ENCODE data around the gene CCDC86.

CCDC86 gene

DNA sequence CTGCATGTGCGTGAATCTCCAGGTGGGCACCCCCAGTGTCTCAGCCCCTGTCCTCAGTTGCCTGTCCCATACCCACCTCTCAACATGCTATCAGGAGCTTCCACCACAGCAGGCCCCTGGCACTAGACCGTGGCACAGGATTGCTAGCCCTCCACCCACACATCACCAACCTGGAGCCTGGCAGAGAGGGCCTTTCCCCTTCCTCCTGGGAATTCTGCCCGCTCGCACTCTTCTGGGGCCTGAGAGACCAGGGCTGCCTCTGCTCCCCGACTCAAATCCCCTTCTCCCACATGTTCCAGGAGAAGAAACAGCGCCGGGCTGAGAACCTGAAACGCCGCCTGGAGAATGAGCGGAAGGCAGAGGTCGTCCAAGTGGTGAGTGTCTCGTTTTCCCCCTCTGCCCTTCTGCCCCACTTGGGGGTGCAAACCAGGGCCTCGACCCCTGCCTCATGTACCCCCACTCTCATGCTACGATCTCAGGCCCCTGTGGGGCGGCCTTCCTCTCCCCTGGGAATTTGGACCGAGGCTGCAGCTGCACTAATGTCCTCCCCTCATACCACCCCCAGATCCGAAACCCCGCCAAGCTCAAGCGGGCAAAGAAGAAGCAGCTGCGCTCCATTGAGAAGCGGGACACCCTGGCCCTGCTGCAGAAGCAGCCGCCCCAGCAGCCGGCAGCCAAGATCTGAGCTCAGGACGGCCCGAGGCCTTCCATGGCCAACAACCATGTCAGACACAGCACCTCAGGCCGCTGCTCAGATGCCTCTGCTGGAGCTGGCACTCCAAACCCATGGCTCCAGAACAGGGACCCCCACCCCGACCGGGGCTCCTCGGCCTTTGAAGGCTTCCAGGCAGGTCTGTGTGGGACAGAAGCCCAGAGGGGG lies 8.0 kb downstream of the CCDC86 start:
- Histone ChIP-seq H3K27ac (replicated peaks) (no peak overlapping the region), H3K27me3 (ENCODE audit: insufficient read depth, poor library complexity, severe bottlenecking) (no peaks in the 10 kb centered on the region), H3K4me3 (replicated peaks; ENCODE audit: insufficient read depth, low read length) (no peak overlapping the region)
- no peak for DNase-seq (ENCODE audit: low read depth in 1 of 2, low spot score in 1 of 2)
- TF ChIP-seq POLR2AphosphoS5 (IDR thresholded peaks at IDR 0.05; ENCODE audit: low read depth) (no peak), CTCF (IDR thresholded peaks at IDR 0.05; ENCODE audit: insufficient read depth, low read length) (no peak), SPI1 (IDR thresholded peaks at IDR 0.05; ENCODE audit: borderline replicate concordance, low read depth) (no peak), GABPA (IDR thresholded peaks at IDR 0.05; ENCODE audit: low read depth) (no peak)
- TF ChIP-seq, protein P1, sequence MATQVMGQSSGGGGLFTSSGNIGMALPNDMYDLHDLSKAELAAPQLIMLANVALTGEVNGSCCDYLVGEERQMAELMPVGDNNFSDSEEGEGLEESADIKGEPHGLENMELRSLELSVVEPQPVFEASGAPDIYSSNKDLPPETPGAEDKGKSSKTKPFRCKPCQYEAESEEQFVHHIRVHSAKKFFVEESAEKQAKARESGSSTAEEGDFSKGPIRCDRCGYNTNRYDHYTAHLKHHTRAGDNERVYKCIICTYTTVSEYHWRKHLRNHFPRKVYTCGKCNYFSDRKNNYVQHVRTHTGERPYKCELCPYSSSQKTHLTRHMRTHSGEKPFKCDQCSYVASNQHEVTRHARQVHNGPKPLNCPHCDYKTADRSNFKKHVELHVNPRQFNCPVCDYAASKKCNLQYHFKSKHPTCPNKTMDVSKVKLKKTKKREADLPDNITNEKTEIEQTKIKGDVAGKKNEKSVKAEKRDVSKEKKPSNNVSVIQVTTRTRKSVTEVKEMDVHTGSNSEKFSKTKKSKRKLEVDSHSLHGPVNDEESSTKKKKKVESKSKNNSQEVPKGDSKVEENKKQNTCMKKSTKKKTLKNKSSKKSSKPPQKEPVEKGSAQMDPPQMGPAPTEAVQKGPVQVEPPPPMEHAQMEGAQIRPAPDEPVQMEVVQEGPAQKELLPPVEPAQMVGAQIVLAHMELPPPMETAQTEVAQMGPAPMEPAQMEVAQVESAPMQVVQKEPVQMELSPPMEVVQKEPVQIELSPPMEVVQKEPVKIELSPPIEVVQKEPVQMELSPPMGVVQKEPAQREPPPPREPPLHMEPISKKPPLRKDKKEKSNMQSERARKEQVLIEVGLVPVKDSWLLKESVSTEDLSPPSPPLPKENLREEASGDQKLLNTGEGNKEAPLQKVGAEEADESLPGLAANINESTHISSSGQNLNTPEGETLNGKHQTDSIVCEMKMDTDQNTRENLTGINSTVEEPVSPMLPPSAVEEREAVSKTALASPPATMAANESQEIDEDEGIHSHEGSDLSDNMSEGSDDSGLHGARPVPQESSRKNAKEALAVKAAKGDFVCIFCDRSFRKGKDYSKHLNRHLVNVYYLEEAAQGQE (IDR thresholded peaks at IDR 0.05; ENCODE audit: insufficient replicate concordance, low read depth) = no peak

- TF ChIP-seq SPI1 (IDR thresholded peaks at IDR 0.05; ENCODE audit: borderline replicate concordance, low read depth) (no peak), POLR2AphosphoS5 (IDR thresholded peaks at IDR 0.05; ENCODE audit: low read depth) (no peak), CTCF (IDR thresholded peaks at IDR 0.05; ENCODE audit: insufficient read depth, low read length) (no peak), GABPA (IDR thresholded peaks at IDR 0.05; ENCODE audit: low read depth) (no peak)
- TF ChIP-seq, protein P1 (IDR thresholded peaks at IDR 0.05; ENCODE audit: insufficient replicate concordance, low read depth) = no peak
- no peak for DNase-seq (ENCODE audit: low read depth in 1 of 2, low spot score in 1 of 2)
- no peaks in the 10 kb centered on the region for H3K27me3 ChIP-seq (ENCODE audit: insufficient read depth, poor library complexity, severe bottlenecking)
- H3K27ac ChIP-seq (replicated peaks) = no peak overlapping the region
- H3K4me3 ChIP-seq (replicated peaks; ENCODE audit: insufficient read depth, low read length) = no peak overlapping the region
Measured at GRCh38 chr11:60851327-60852104, 9.6 kb downstream of the CCDC86 start.

GRCh38 chr11:60852117-60852981 lies 10.4 kb downstream of the CCDC86 start:
- DNase-seq (ENCODE audit: low read depth in 1 of 2, low spot score in 1 of 2) = no peak
- Histone ChIP-seq H3K27me3 (ENCODE audit: insufficient read depth, poor library complexity, severe bottlenecking) (no peaks in the 10 kb centered on the region), H3K27ac (replicated peaks) (no peak overlapping the region), H3K4me3 (replicated peaks; ENCODE audit: insufficient read depth, low read length) (no peak overlapping the region)
- no peak for TF ChIP-seq CTCF (IDR thresholded peaks at IDR 0.05; ENCODE audit: insufficient read depth, low read length)
- no peak for TF ChIP-seq POLR2AphosphoS5 (IDR thresholded peaks at IDR 0.05; ENCODE audit: low read depth)
- TF ChIP-seq, protein P1 (IDR thresholded peaks at IDR 0.05; ENCODE audit: insufficient replicate concordance, low read depth) = no peak
- no peak for TF ChIP-seq GABPA (IDR thresholded peaks at IDR 0.05; ENCODE audit: low read depth)
- no peak for TF ChIP-seq SPI1 (IDR thresholded peaks at IDR 0.05; ENCODE audit: borderline replicate concordance, low read depth)

Measured in HL-60 (cell line).